Thyroid gland (tissue), 4 donors: ENCODE data around the gene GLRA1. TPM values are rescaled to one million over a fixed set of nuclear protein-coding genes. Genes with fewer than 3 reads are reported as not detected.

Experiments
- DNase-seq, 2 donors: peaks; one replicate each; pipeline ENCODE4 v3.0.0-alpha.2; 2019
- H3K27ac ChIP-seq, 3 donors: fragments of 200-600 bp; sonication (generic); 1 replicate in 2 of 3; 2 replicates in 1 of 3; pipeline ENCODE4 v1.5.1; 2016 to 2019; ENCODE audit warnings: mild to moderate bottlenecking in 1 of 3, moderate library complexity in 1 of 3
- H3K27me3 ChIP-seq: fragments of 200-600 bp; sonication (generic); one replicate; pipeline ENCODE4 v1.5.1; 2019
- H3K36me3 ChIP-seq, 2 donors: fragments of 200-600 bp; sonication (generic); one replicate each; pipeline ENCODE4 v1.5.1; 2016 to 2019
- H3K4me1 ChIP-seq, 2 donors: fragments of 200-600 bp; sonication (generic); one replicate each; pipeline ENCODE4 v1.5.1; 2017 to 2019
- H3K4me3 ChIP-seq, 3 donors: fragments of 200-600 bp; sonication (generic); replicated peaks in 1 of 3; 1 replicate in 2 of 3; 2 replicates in 1 of 3; pipeline ENCODE4 v1.5.1; 2016; ENCODE audit warnings: mild to moderate bottlenecking in 1 of 3
- H3K9me3 ChIP-seq: fragments of 200-600 bp; sonication (generic); one replicate; pipeline ENCODE4 v1.5.1; 2017
- CTCF ChIP-seq, 6 experiments: fragments of 200-600 bp in 3 of 6; fragments of 450-650 bp in 3 of 6; sonication (generic) in 3 of 6; IDR thresholded peaks; one replicate each; pipeline ENCODE4 v1.5.1; 2016 to 2019; ENCODE audit warnings: antibody characterized with exemption in 6 of 6, mild to moderate bottlenecking in 2 of 6, inconsistent platforms in 1 of 6, moderate library complexity in 1 of 6
- POLR2A ChIP-seq, 2 donors: fragments of 450-650 bp; IDR thresholded peaks; one replicate each; pipeline ENCODE4 v1.6.1; 2017; ENCODE audit warnings: antibody characterized with exemption in 2 of 2, mild to moderate bottlenecking in 2 of 2, moderate library complexity in 1 of 2
- WGBS, 2 donors: methylation state at CpG; one replicate each; pipeline ENCODE4 v1.1.5; 2017; 5-methylcytosine and 5-hydroxymethylcytosine counted together
- intact Hi-C: fragments of 100-400 bp; cut with DNase I; formaldehyde crosslinking; loops from one replicate; pipeline ENCODE4 v1.15.1; 2023
- total RNA-seq, 4 donors: library from RNA; depleted of rRNA; stranded (reverse); fragments of >200 nt; gene quantifications; one replicate each; pipeline ENCODE4 v1.2.3, GENCODE V29; 2016

GLRA1 gene
- total RNA-seq, 4 donors from 2014 or later = not detected

GRCh38 chr5:151780348-151780747 is 144.3 kb downstream of the GLRA1 start:
- H3K27ac ChIP-seq = no peak overlapping the region
- H3K4me1 ChIP-seq = peaks cover 29 to 42% of the 10 kb centered on the region in 2 donors
- TF ChIP-seq CTCF (IDR thresholded peaks at IDR 0.05) = no peak
- no peak for TF ChIP-seq POLR2A (IDR thresholded peaks at IDR 0.05)
- no peaks in the 10 kb centered on the region for H3K9me3 ChIP-seq
- no peaks in the 10 kb centered on the region for H3K27me3 ChIP-seq
- H3K4me3 ChIP-seq = no peak overlapping the region
- no peaks in the 10 kb centered on the region for H3K36me3 ChIP-seq
- intact Hi-C loops = no loop called here
- no peak for DNase-seq
- whole genome bisulfite sequencing, 2 donors = 89 to 92% methylated on average over 11 of the region's 11 CpGs

GRCh38 chr5:151779531-151780125 is 145.0 kb downstream of the GLRA1 start:
- no peak overlapping the region for H3K27ac ChIP-seq
- TF ChIP-seq CTCF (IDR thresholded peaks at IDR 0.05) (no peak), POLR2A (IDR thresholded peaks at IDR 0.05) (no peak)
- no peaks in the 10 kb centered on the region for H3K27me3 ChIP-seq
- no peaks in the 10 kb centered on the region for H3K9me3 ChIP-seq
- no peak overlapping the region for H3K4me3 ChIP-seq
- no peaks in the 10 kb centered on the region for H3K36me3 ChIP-seq
- DNase-seq = no peak
- intact Hi-C loops = no loop called here
- peaks cover 36 to 46% of the 10 kb centered on the region in 2 donors for H3K4me1 ChIP-seq
- 85 to 87% methylated on average over 3 of the region's 3 CpGs for WGBS, 2 donors

GRCh38 chr5:151775025-151775606 is 149.5 kb downstream of the GLRA1 start:
- no peak overlapping the region for H3K4me3 ChIP-seq
- H3K36me3 ChIP-seq = no peaks in the 10 kb centered on the region
- H3K4me1 ChIP-seq = peaks cover 29 to 40% of the 10 kb centered on the region in 2 donors
- H3K27me3 ChIP-seq = no peaks in the 10 kb centered on the region
- H3K9me3 ChIP-seq = no peaks in the 10 kb centered on the region
- TF ChIP-seq CTCF (IDR thresholded peaks at IDR 0.05) (no peak), POLR2A (IDR thresholded peaks at IDR 0.05) (no peak)
- DNase-seq = no peak
- H3K27ac ChIP-seq = no peak overlapping the region
- WGBS, 2 donors = 35 to 46% methylated on average over 3 of the region's 3 CpGs
- intact Hi-C loops = no loop called here

GRCh38 chr5:151773951-151774350 is 150.7 kb downstream of the GLRA1 start:
- H3K9me3 ChIP-seq = no peaks in the 10 kb centered on the region
- intact Hi-C loops = no loop called here
- peaks cover 24 to 31% of the 10 kb centered on the region in 2 donors for H3K4me1 ChIP-seq
- H3K36me3 ChIP-seq = no peaks in the 10 kb centered on the region
- WGBS, 2 donors = 12 to 16% methylated on average over 3 of the region's 3 CpGs
- H3K27ac ChIP-seq = no peak overlapping the region
- no peak for DNase-seq
- TF ChIP-seq POLR2A (IDR thresholded peaks at IDR 0.05) (no peak), CTCF (IDR thresholded peaks at IDR 0.05) (no peak)
- H3K4me3 ChIP-seq = peak overlapping the region in 1 of 3 donors; percentile 89
- H3K27me3 ChIP-seq = no peaks in the 10 kb centered on the region

GRCh38 chr5:151772846-151773561 is 151.6 kb downstream of the GLRA1 start:
- Histone ChIP-seq H3K4me1 (peaks cover 24 to 30% of the 10 kb centered on the region in 2 donors), H3K27me3 (no peaks in the 10 kb centered on the region), H3K4me3 (peak overlapping the region; percentile 32 to 89 (median 46)), H3K9me3 (no peaks in the 10 kb centered on the region), H3K27ac (peak overlapping the region; percentile 75 to 91 (median 90)), H3K36me3 (no peaks in the 10 kb centered on the region)
- WGBS, 2 donors = 2 to 5% methylated on average over 18 of the region's 18 CpGs
- no peak for TF ChIP-seq CTCF (IDR thresholded peaks at IDR 0.05)
- no peak for TF ChIP-seq POLR2A (IDR thresholded peaks at IDR 0.05)
- no peak for DNase-seq
- intact Hi-C loops = no loop called here
